ENCODE results near the gene RFX8.

Gene RFX8

GRCh38 chr2:101492936-101493473 is 18.1 kb upstream of the RFX8 start:
- Histone ChIP-seq H3K4me3 (ENCODE audit: insufficient read depth, low read depth, low read length) (no peak overlapping the region), H3K9me3 (ENCODE audit: control insufficient read depth, low read length) (no peaks in the 10 kb centered on the region), H3K4me1 (ENCODE audit: control insufficient read depth, insufficient read depth, low read length) (no peaks in the 10 kb centered on the region), H3K27ac (ENCODE audit: insufficient read depth, low read depth, low read length, poor library complexity, severe bottlenecking) (no peak overlapping the region), H3K36me3 (ENCODE audit: control insufficient read depth, insufficient read depth, low read length) (no peaks in the 10 kb centered on the region), H3K27me3 (ENCODE audit: control insufficient read depth, insufficient read depth, low read length, poor library complexity, severe bottlenecking) (no peaks in the 10 kb centered on the region)
- 94 to 95% methylated on average over 6 of the region's 6 CpGs for WGBS, 2 experiments

- Histone ChIP-seq H3K27me3 (ENCODE audit: control insufficient read depth, insufficient read depth, low read length, poor library complexity, severe bottlenecking) (no peaks in the 10 kb centered on the region), H3K4me1 (ENCODE audit: control insufficient read depth, insufficient read depth, low read length) (no peaks in the 10 kb centered on the region), H3K36me3 (ENCODE audit: control insufficient read depth, insufficient read depth, low read length) (no peaks in the 10 kb centered on the region), H3K27ac (ENCODE audit: insufficient read depth, low read depth, low read length, poor library complexity, severe bottlenecking) (no peak overlapping the region), H3K9me3 (ENCODE audit: control insufficient read depth, low read length) (no peaks in the 10 kb centered on the region), H3K4me3 (ENCODE audit: insufficient read depth, low read depth, low read length) (no peak overlapping the region)
- 94% methylated on average over 5 of the region's 5 CpGs for WGBS, 2 experiments
Measured at GRCh38 chr2:101486994-101487393, 12.1 kb upstream of the RFX8 start.

- Histone ChIP-seq H3K27me3 (ENCODE audit: control insufficient read depth, insufficient read depth, low read length, poor library complexity, severe bottlenecking) (no peaks in the 10 kb centered on the region), H3K4me3 (ENCODE audit: insufficient read depth, low read depth, low read length) (no peak overlapping the region), H3K4me1 (ENCODE audit: control insufficient read depth, insufficient read depth, low read length) (no peaks in the 10 kb centered on the region), H3K36me3 (ENCODE audit: control insufficient read depth, insufficient read depth, low read length) (no peaks in the 10 kb centered on the region), H3K27ac (ENCODE audit: insufficient read depth, low read depth, low read length, poor library complexity, severe bottlenecking) (no peak overlapping the region), H3K9me3 (ENCODE audit: control insufficient read depth, low read length) (no peaks in the 10 kb centered on the region)
- WGBS, 2 experiments = 91 to 95% methylated on average over 4 of the region's 4 CpGs
Measured at GRCh38 chr2:101486258-101486701, 11.4 kb upstream of the RFX8 start.

GRCh38 chr2:101485856-101486255 is 10.9 kb upstream of the RFX8 start:
- H3K9me3 ChIP-seq (ENCODE audit: control insufficient read depth, low read length) = no peaks in the 10 kb centered on the region
- 92 to 94% methylated on average over 4 of the region's 4 CpGs for WGBS, 2 experiments

GRCh38 chr2:101480764-101481163 is 5.9 kb upstream of the RFX8 start:
- Histone ChIP-seq H3K36me3 (ENCODE audit: control insufficient read depth, insufficient read depth, low read length) (no peaks in the 10 kb centered on the region), H3K9me3 (ENCODE audit: control insufficient read depth, low read length) (no peaks in the 10 kb centered on the region), H3K4me3 (ENCODE audit: insufficient read depth, low read depth, low read length) (no peak overlapping the region), H3K4me1 (ENCODE audit: control insufficient read depth, insufficient read depth, low read length) (peaks cover 11% of the 10 kb centered on the region), H3K27ac (ENCODE audit: insufficient read depth, low read depth, low read length, poor library complexity, severe bottlenecking) (no peak overlapping the region), H3K27me3 (ENCODE audit: control insufficient read depth, insufficient read depth, low read length, poor library complexity, severe bottlenecking) (no peaks in the 10 kb centered on the region)
- WGBS, 2 experiments = 93 to 94% methylated on average over 8 of the region's 8 CpGs

More at GRCh38 chr2:101485856-101486255, 10.9 kb upstream of the RFX8 start:
- Histone ChIP-seq H3K4me3 (ENCODE audit: insufficient read depth, low read depth, low read length) (no peak overlapping the region), H3K27me3 (ENCODE audit: control insufficient read depth, insufficient read depth, low read length, poor library complexity, severe bottlenecking) (no peaks in the 10 kb centered on the region), H3K4me1 (ENCODE audit: control insufficient read depth, insufficient read depth, low read length) (no peaks in the 10 kb centered on the region), H3K36me3 (ENCODE audit: control insufficient read depth, insufficient read depth, low read length) (no peaks in the 10 kb centered on the region), H3K27ac (ENCODE audit: insufficient read depth, low read depth, low read length, poor library complexity, severe bottlenecking) (no peak overlapping the region)

- H3K36me3 ChIP-seq (ENCODE audit: control insufficient read depth, insufficient read depth, low read length) = no peaks in the 10 kb centered on the region
- H3K4me1 ChIP-seq (ENCODE audit: control insufficient read depth, insufficient read depth, low read length) = peaks cover 11% of the 10 kb centered on the region
- no peaks in the 10 kb centered on the region for H3K9me3 ChIP-seq (ENCODE audit: control insufficient read depth, low read length)
- no peak overlapping the region for H3K4me3 ChIP-seq (ENCODE audit: insufficient read depth, low read depth, low read length)
- H3K27me3 ChIP-seq (ENCODE audit: control insufficient read depth, insufficient read depth, low read length, poor library complexity, severe bottlenecking) = peaks cover 6% of the 10 kb centered on the region
- no peak overlapping the region for H3K27ac ChIP-seq (ENCODE audit: insufficient read depth, low read depth, low read length, poor library complexity, severe bottlenecking)
- 87 to 93% methylated on average over 9 of the region's 9 CpGs for WGBS, 2 experiments
Measured at GRCh38 chr2:101479810-101480209, 4.9 kb upstream of the RFX8 start.

GRCh38 chr2:101479328-101479727 is 4.4 kb upstream of the RFX8 start:
- no peak overlapping the region for H3K27ac ChIP-seq (ENCODE audit: insufficient read depth, low read depth, low read length, poor library complexity, severe bottlenecking)

GRCh38 chr2:101478181-101479001 is 3.5 kb upstream of the RFX8 start:
- Histone ChIP-seq H3K4me3 (ENCODE audit: insufficient read depth, low read depth, low read length) (no peak overlapping the region), H3K36me3 (ENCODE audit: control insufficient read depth, insufficient read depth, low read length) (no peaks in the 10 kb centered on the region), H3K9me3 (ENCODE audit: control insufficient read depth, low read length) (no peaks in the 10 kb centered on the region), H3K27me3 (ENCODE audit: control insufficient read depth, insufficient read depth, low read length, poor library complexity, severe bottlenecking) (peaks cover 20% of the 10 kb centered on the region), H3K4me1 (ENCODE audit: control insufficient read depth, insufficient read depth, low read length) (peaks cover 11% of the 10 kb centered on the region), H3K27ac (ENCODE audit: insufficient read depth, low read depth, low read length, poor library complexity, severe bottlenecking) (no peak overlapping the region)
- WGBS, 2 experiments = 57 to 74% methylated on average over 2 of the region's 2 CpGs

More at GRCh38 chr2:101479328-101479727, 4.4 kb upstream of the RFX8 start:
- Histone ChIP-seq H3K4me3 (ENCODE audit: insufficient read depth, low read depth, low read length) (no peak overlapping the region), H3K4me1 (ENCODE audit: control insufficient read depth, insufficient read depth, low read length) (peaks cover 11% of the 10 kb centered on the region), H3K36me3 (ENCODE audit: control insufficient read depth, insufficient read depth, low read length) (no peaks in the 10 kb centered on the region), H3K9me3 (ENCODE audit: control insufficient read depth, low read length) (no peaks in the 10 kb centered on the region), H3K27me3 (ENCODE audit: control insufficient read depth, insufficient read depth, low read length, poor library complexity, severe bottlenecking) (peaks cover 11% of the 10 kb centered on the region)
- WGBS, 2 experiments = 7 to 10% methylated on average over 4 of the region's 4 CpGs

- Histone ChIP-seq H3K4me3 (ENCODE audit: insufficient read depth, low read depth, low read length) (no peak overlapping the region), H3K27me3 (ENCODE audit: control insufficient read depth, insufficient read depth, low read length, poor library complexity, severe bottlenecking) (peaks cover 29% of the 10 kb centered on the region), H3K4me1 (ENCODE audit: control insufficient read depth, insufficient read depth, low read length) (peaks cover 11% of the 10 kb centered on the region), H3K27ac (ENCODE audit: insufficient read depth, low read depth, low read length, poor library complexity, severe bottlenecking) (no peak overlapping the region), H3K36me3 (ENCODE audit: control insufficient read depth, insufficient read depth, low read length) (no peaks in the 10 kb centered on the region), H3K9me3 (ENCODE audit: control insufficient read depth, low read length) (no peaks in the 10 kb centered on the region)
- WGBS, 2 experiments = 92 to 93% methylated on average over 2 of the region's 2 CpGs
Measured at GRCh38 chr2:101477556-101477955, 2.6 kb upstream of the RFX8 start.

GRCh38 chr2:101476605-101477208 is 1.8 kb upstream of the RFX8 start:
- Histone ChIP-seq H3K4me1 (ENCODE audit: control insufficient read depth, insufficient read depth, low read length) (peaks cover 11% of the 10 kb centered on the region), H3K9me3 (ENCODE audit: control insufficient read depth, low read length) (no peaks in the 10 kb centered on the region), H3K36me3 (ENCODE audit: control insufficient read depth, insufficient read depth, low read length) (no peaks in the 10 kb centered on the region), H3K27ac (ENCODE audit: insufficient read depth, low read depth, low read length, poor library complexity, severe bottlenecking) (no peak overlapping the region), H3K4me3 (ENCODE audit: insufficient read depth, low read depth, low read length) (no peak overlapping the region), H3K27me3 (ENCODE audit: control insufficient read depth, insufficient read depth, low read length, poor library complexity, severe bottlenecking) (peaks cover 29% of the 10 kb centered on the region)
- 92 to 94% methylated on average over 8 of the region's 8 CpGs for WGBS, 2 experiments

Data from ectodermal cell (in vitro differentiated cells).